WTC11 (cell line): Measurements from ENCODE around the gene RFPL3. TPM values are rescaled to one million over a fixed set of nuclear protein-coding genes. Genes with fewer than 3 reads are reported as not detected.

Experiments used
- ATAC-seq: fragments of 200-7000 bp; cut with Tn5 transposase; 2 replicates; pipeline ENCODE4 v1.10.0; 2021; ENCODE audit warnings: mild to moderate bottlenecking, moderate library complexity
- CTCF ChIA-PET: fragments of 300-600 bp; sonication (Branson Sonifier 250); formaldehyde crosslinking; loops from one replicate; lab custom pipeline; 2021; ENCODE audit warnings: antibody characterized with exemption; lab: Charles Lee
- POLR2A ChIA-PET: fragments of 350-600 bp; sonication (Branson Sonifier 250); formaldehyde crosslinking; loops from one replicate; lab custom pipeline; 2021; ENCODE audit warnings: antibody characterized with exemption; lab: Charles Lee
- DNase-seq: peaks from one replicate; pipeline ENCODE4 v3.0.0; 2021; ENCODE audit warnings: low spot score
- H3K27ac Mint-ChIP-seq: 2 replicates; pipeline ENCODE4 v1.8.0; 2021; ENCODE audit warnings: mixed read lengths
- H3K27me3 Mint-ChIP-seq: 2 replicates; pipeline ENCODE4 v1.8.0; 2021; ENCODE audit warnings: low read depth, mild to moderate bottlenecking, moderate library complexity, mixed read lengths
- H3K36me3 Mint-ChIP-seq: 2 replicates; pipeline ENCODE4 v1.8.0; 2021; ENCODE audit warnings: mixed read lengths
- H3K4me1 Mint-ChIP-seq: 2 replicates; pipeline ENCODE4 v1.8.0; 2022; ENCODE audit warnings: mixed read lengths
- H3K4me3 Mint-ChIP-seq: 2 replicates; pipeline ENCODE4 v1.8.0; 2021; ENCODE audit warnings: mild to moderate bottlenecking, moderate library complexity, mixed read lengths
- H3K9me3 Mint-ChIP-seq: 2 replicates; pipeline ENCODE4 v1.8.0; 2021; ENCODE audit warnings: mixed read lengths
- ARID4B ChIP-seq: sonication (generic); formaldehyde crosslinking; IDR thresholded peaks from 2 replicates; pipeline ENCODE4 v1.8.0; 2023; ENCODE audit warnings: missing genetic modification reagents, mild to moderate bottlenecking, borderline replicate concordance
- ATF1 ChIP-seq: sonication (generic); formaldehyde crosslinking; IDR thresholded peaks from 2 replicates; pipeline ENCODE4 v1.8.1; 2023; ENCODE audit warnings: mild to moderate bottlenecking, moderate library complexity, missing genetic modification reagents
- CDX4 ChIP-seq: fragments of 250-450 bp; sonication (Bioruptor Pico); IDR thresholded peaks from 2 replicates; pipeline ENCODE4 v1.9.0; 2021; ENCODE audit warnings: moderate library complexity, mild to moderate bottlenecking, inconsistent platforms, borderline replicate concordance
- CREM ChIP-seq: sonication (generic); formaldehyde crosslinking; IDR thresholded peaks from 2 replicates; pipeline ENCODE4 v1.8.1; 2022; ENCODE audit warnings: mild to moderate bottlenecking, missing genetic modification reagents, moderate library complexity
- E2F4 ChIP-seq: sonication (generic); formaldehyde crosslinking; IDR thresholded peaks from 2 replicates; pipeline ENCODE4 v1.8.1; 2022; ENCODE audit warnings: low read depth, mild to moderate bottlenecking, moderate library complexity, missing genetic modification reagents, borderline replicate concordance
- E2F5 ChIP-seq: sonication (generic); formaldehyde crosslinking; IDR thresholded peaks from 2 replicates; pipeline ENCODE4 v1.8.1; 2022; ENCODE audit warnings: mild to moderate bottlenecking, moderate library complexity, missing genetic modification reagents
- ESRRA ChIP-seq: sonication (generic); formaldehyde crosslinking; IDR thresholded peaks from 2 replicates; pipeline ENCODE4 v1.8.1; 2022; ENCODE audit warnings: mild to moderate bottlenecking, missing genetic modification reagents, borderline replicate concordance
- GTF2I ChIP-seq: fragments of 250-450 bp; sonication (Bioruptor Pico); conservative IDR thresholded peaks from 2 replicates; pipeline ENCODE4 v1.4.0; 2021; ENCODE audit warnings: mild to moderate bottlenecking
- MYBL2 ChIP-seq: sonication (generic); formaldehyde crosslinking; IDR thresholded peaks from 2 replicates; pipeline ENCODE4 v1.8.1; 2023; ENCODE audit warnings: mild to moderate bottlenecking, moderate library complexity, missing genetic modification reagents
- NFATC4 ChIP-seq: fragments of 250-450 bp; sonication (Bioruptor Pico); IDR thresholded peaks from 2 replicates; pipeline ENCODE4 v1.9.0; 2021; ENCODE audit warnings: mild to moderate bottlenecking
- OVOL2 ChIP-seq: fragments of 250-450 bp; sonication (Bioruptor Pico); IDR thresholded peaks from 2 replicates; pipeline ENCODE4 v1.9.0; 2021; ENCODE audit warnings: mild to moderate bottlenecking, borderline replicate concordance
- PRDM15 ChIP-seq: sonication (generic); formaldehyde crosslinking; IDR thresholded peaks from 2 replicates; pipeline ENCODE4 v1.8.0; 2022; ENCODE audit warnings: missing genetic modification reagents
- PREB ChIP-seq: sonication (generic); formaldehyde crosslinking; IDR thresholded peaks from 2 replicates; pipeline ENCODE4 v1.8.1; 2022; ENCODE audit warnings: mild to moderate bottlenecking, missing genetic modification reagents, moderate library complexity, borderline replicate concordance
- RORB ChIP-seq: fragments of 250-450 bp; sonication (Bioruptor Pico); IDR thresholded peaks from 2 replicates; pipeline ENCODE4 v1.9.0; 2021; ENCODE audit warnings: mild to moderate bottlenecking
- TCF7 ChIP-seq: sonication (generic); formaldehyde crosslinking; IDR thresholded peaks from 2 replicates; pipeline ENCODE4 v1.8.0; 2022; ENCODE audit warnings: mild to moderate bottlenecking, low read depth, missing genetic modification reagents, moderate library complexity
- ZNF423 ChIP-seq: fragments of 250-450 bp; sonication (Bioruptor Pico); IDR thresholded peaks from 2 replicates; pipeline ENCODE4 v2.1.2; 2022; ENCODE audit warnings: mild to moderate bottlenecking, moderate library complexity
- ZNF425 ChIP-seq: fragments of 250-450 bp; sonication (Bioruptor Pico); conservative IDR thresholded peaks from 2 replicates; pipeline ENCODE4 v1.9.0; 2021; ENCODE audit warnings: mild to moderate bottlenecking
- ZSCAN18 ChIP-seq: fragments of 250-450 bp; sonication (Bioruptor Pico); IDR thresholded peaks from 2 replicates; pipeline ENCODE4 v2.1.2; 2022; ENCODE audit warnings: mild to moderate bottlenecking, moderate library complexity
- total RNA-seq: library from RNA; stranded (reverse); gene quantifications from 3 replicates; pipeline ENCODE4 v1.2.3, GENCODE V29; 2021

RFPL3 gene
- total RNA-seq, 1 experiment from 2014 or later: not detected

GRCh38 chr22:32328306-32329201 is 29.1 kb upstream of the RFPL3 start (continued):
- TF ChIP-seq ATF1 (CRISPR knock-in tag): no peak
- TF ChIP-seq OVOL2 (CRISPR knock-in tag): no peak
- TF ChIP-seq ZNF425: no peak
- TF ChIP-seq CDX4 (CRISPR knock-in tag): no peak
- TF ChIP-seq GTF2I (CRISPR knock-in tag): no peak

- no peak overlapping the region; the same call in 1 of the 2 replicates for H3K27ac Mint-ChIP-seq
- DNase-seq (no peak), ATAC-seq (no peak)
- peaks cover 11% of the 10 kb centered on the region for H3K36me3 Mint-ChIP-seq
- H3K27me3 Mint-ChIP-seq: no peaks in the 10 kb centered on the region; the same call in 1 of the 2 replicates
- ChIA-PET CTCF (no interaction called here), POLR2A (no interaction called here)
- TF ChIP-seq TCF7 (CRISPR knock-in tag) (no peak), E2F4 (no peak), PRDM15 (CRISPR knock-in tag) (no peak), E2F5 (CRISPR knock-in tag) (no peak), NFATC4 (CRISPR knock-in tag) (no peak), CREM (CRISPR knock-in tag) (no peak), ATF1 (CRISPR knock-in tag) (no peak), PREB (CRISPR knock-in tag) (no peak), ZSCAN18 (CRISPR knock-in tag) (no peak), MYBL2 (no peak), ARID4B (CRISPR knock-in tag) (no peak), ZNF423 (CRISPR knock-in tag) (no peak), RORB (CRISPR knock-in tag) (no peak), ESRRA (no peak)
- H3K4me1 Mint-ChIP-seq: peaks cover 29% of the 10 kb centered on the region
- H3K9me3 Mint-ChIP-seq: peaks cover 13% of the 10 kb centered on the region
- H3K4me3 Mint-ChIP-seq: no peak overlapping the region
Observed at GRCh38 chr22:32329202-32329645, 28.4 kb upstream of the RFPL3 start.
